HepG2 (cell line): ENCODE results near the gene MCU. TPM values are rescaled to one million over a fixed set of nuclear protein-coding genes. Genes with fewer than 3 reads are reported as not detected.

ENCODE experiments used
- ATAC-seq: fragments of 200-7000 bp; cut with Tn5 transposase; 3 replicates; pipeline ENCODE4 v1.9.1; 2020; ENCODE audit warnings: mild to moderate bottlenecking, moderate library complexity
- BruUV-seq: library from RNA; stranded (reverse); fragments of 400-500 nt; replicated peaks from 2 replicates; lab custom pipeline; 2021; lab: Mats Ljungman, UMichigan
- CTCF ChIA-PET: fragments of 300-600 bp; formaldehyde crosslinking; extraction: SDS; loops from one replicate; lab custom pipeline; 2021; ENCODE audit warnings: low total read pairs, inconsistent platforms, low intra/inter-chr PET ratio; lab: Yijun Ruan, JAX
- POLR2A ChIA-PET: fragments of 350-600 bp; sonication (Branson Sonifier 250); formaldehyde crosslinking; loops from one replicate; lab custom pipeline; 2020; ENCODE audit warnings: antibody characterized with exemption, inconsistent platforms; lab: Yijun Ruan, JAX
- DNase-seq: peaks from one replicate; pipeline ENCODE4 v3.0.0-alpha.2; 2015; ENCODE audit warnings: low spot score
- FAIRE-seq: peaks from 3 replicates; lab custom pipeline; 2011; peaks lifted over from hg19 to GRCh38; lab: Jason Lieb, UNC
- H2AFZ ChIP-seq: one replicate; pipeline ENCODE4 v1.6.1; 2011; ENCODE audit warnings: low read length, inconsistent platforms
- H3K27ac ChIP-seq: fragments of 300-600 bp; 3 replicates; pipeline ENCODE4 v1.8.0; 2011; ENCODE audit warnings: mixed run types, mild to moderate bottlenecking, mixed read lengths, low read length, inconsistent platforms; ENCODE audit not compliant: insufficient read depth; ENCODE audit errors: extremely low read length
- H3K27me3 ChIP-seq, 2 experiments: fragments of 200-600 bp in 1 of 2; 2 replicates in 1 of 2; 3 replicates in 1 of 2; pipeline versions ENCODE4 v1.6.0 to v1.8.0; 2011; ENCODE audit warnings: low read length in 2 of 2, mild to moderate bottlenecking in 2 of 2, moderate library complexity in 2 of 2, inconsistent platforms in 1 of 2; ENCODE audit not compliant: insufficient read depth in 2 of 2, control insufficient read depth in 1 of 2
- H3K36me3 ChIP-seq, 2 experiments: fragments of 200-600 bp in 1 of 2; replicated peaks in 1 of 2; 2 replicates in 1 of 2; 3 replicates in 1 of 2; pipeline versions ENCODE4 v1.5.1 to v1.8.0; 2011; ENCODE audit warnings: low read length in 2 of 2, inconsistent platforms in 1 of 2; ENCODE audit not compliant: insufficient read depth in 2 of 2, control insufficient read depth in 1 of 2
- H3K4me1 ChIP-seq: 2 replicates; pipeline ENCODE4 v1.5.1; 2012; ENCODE audit warnings: low read length, inconsistent platforms; ENCODE audit not compliant: insufficient read depth
- H3K4me2 ChIP-seq: 2 replicates; pipeline ENCODE4 v1.6.0; 2011; ENCODE audit warnings: low read depth, low read length, inconsistent platforms
- H3K4me3 ChIP-seq, 3 experiments: fragments of 200-600 bp in 1 of 3; sonication (generic), shearing (Covaris generic) in 1 of 3; replicated peaks in 1 of 3; 2 replicates each; pipeline ENCODE4 v1.5.1; 2011 to 2016; ENCODE audit warnings: low read length in 3 of 3, inconsistent platforms in 2 of 3, low read depth in 2 of 3, mild to moderate bottlenecking in 2 of 3, control low read depth in 1 of 3, mixed read lengths in 1 of 3; ENCODE audit not compliant: insufficient read depth in 1 of 3
- H3K79me2 ChIP-seq: one replicate; pipeline ENCODE4 v1.6.1; 2011; ENCODE audit warnings: low read length, inconsistent platforms; ENCODE audit not compliant: insufficient read depth
- H3K9ac ChIP-seq: 2 replicates; pipeline ENCODE4 v1.6.0; 2011; ENCODE audit warnings: mild to moderate bottlenecking, low read depth, low read length, inconsistent platforms; ENCODE audit not compliant: insufficient read depth
- H3K9me3 ChIP-seq: 2 replicates; pipeline ENCODE4 v1.5.1; 2012; ENCODE audit warnings: mild to moderate bottlenecking, low read length
- H4K20me1 ChIP-seq: 2 replicates; pipeline ENCODE4 v1.6.0; 2011; ENCODE audit warnings: inconsistent platforms, mild to moderate bottlenecking, low read length, moderate library complexity; ENCODE audit not compliant: insufficient read depth
- ETV5 ChIP-seq: IDR thresholded peaks from 2 replicates; pipeline ENCODE4 v1.6.1; 2018; ENCODE audit warnings: missing biosample characterization, missing genetic modification reagents, inconsistent platforms, borderline replicate concordance
- ZBTB40 ChIP-seq, 2 experiments: fragments of 450-650 bp in 1 of 2; sonication (generic) in 1 of 2; formaldehyde crosslinking in 1 of 2; IDR thresholded peaks; 2 replicates each; pipeline versions ENCODE4 v1.6.1 to v1.8.0; 2016 to 2022; ENCODE audit warnings: antibody characterized with exemption in 1 of 2, mild to moderate bottlenecking in 1 of 2, missing genetic modification reagents in 1 of 2
- ZNF280D ChIP-seq: sonication (generic); formaldehyde crosslinking; IDR thresholded peaks from 2 replicates; pipeline ENCODE4 v1.5.1; 2020; ENCODE audit warnings: mild to moderate bottlenecking, missing genetic modification reagents
- ZSCAN9 ChIP-seq: IDR thresholded peaks from 2 replicates; pipeline ENCODE4 v1.6.1; 2016; ENCODE audit warnings: borderline replicate concordance
- WGBS: methylation state at CpG from one replicate; pipeline ENCODE4 v1.1.6; 2017; ENCODE audit warnings: low lambda C conversion rate; 5-methylcytosine and 5-hydroxymethylcytosine counted together
- in situ Hi-C: cut with HindIII; loops from 2 replicates; pipeline ENCODE4 v1.10.0; 2017; ENCODE audit warnings: low pct_unique_long_range_greater_than_20kb; ENCODE audit not compliant: extremely low pct_ligation_motif_present
- intact Hi-C: fragments of 100-400 bp; cut with micrococcal nuclease; formaldehyde crosslinking; loops from one replicate; pipeline ENCODE4 v1.10.0; 2022; ENCODE audit not compliant: unreplicated experiment
- polyA plus RNA-seq, 8 experiments: library from polyadenylated mRNA; depleted of rRNA in 3 of 8; stranded (reverse) in 7 of 8; unstranded in 1 of 8; fragments of >200 nt; fragmentation: Illumina TruSeq in 4 of 8; extraction: Trizol in 4 of 8; gene quantifications; 2 replicates each; pipeline versions ENCODE4 v1.2.1 to v1.2.3, GENCODE V29; 2011 to 2016; ENCODE audit warnings: low read depth in 4 of 8, missing spikeins in 1 of 8, mixed read lengths in 1 of 8; ENCODE audit not compliant: insufficient read depth in 1 of 8
- total RNA-seq, 5 experiments: library from RNA; depleted of rRNA; stranded (reverse); fragments of >200 nt; fragmentation: Illumina TruSeq; extraction: Trizol; gene quantifications; 2 replicates each; pipeline ENCODE4 v1.2.3, GENCODE V29; 2016; ENCODE audit warnings: low read depth in 1 of 5
- TF ChIP-seq, protein P1 (sequence below): IDR thresholded peaks from 2 replicates; pipeline ENCODE4 v1.6.1; 2012; ENCODE audit warnings: inconsistent platforms
- TF ChIP-seq, protein P2 (sequence below): sonication (generic); formaldehyde crosslinking; IDR thresholded peaks from 2 replicates; pipeline ENCODE4 v1.4.0; 2020; ENCODE audit warnings: missing genetic modification reagents, borderline replicate concordance

MCU gene
- total and polyA plus RNA-seq, 2 of the 13 experiments (the other 11 are each of a cell fraction or from before 2014, with no cell fraction given), result 25.9 to 64.5 TPM

DNA sequence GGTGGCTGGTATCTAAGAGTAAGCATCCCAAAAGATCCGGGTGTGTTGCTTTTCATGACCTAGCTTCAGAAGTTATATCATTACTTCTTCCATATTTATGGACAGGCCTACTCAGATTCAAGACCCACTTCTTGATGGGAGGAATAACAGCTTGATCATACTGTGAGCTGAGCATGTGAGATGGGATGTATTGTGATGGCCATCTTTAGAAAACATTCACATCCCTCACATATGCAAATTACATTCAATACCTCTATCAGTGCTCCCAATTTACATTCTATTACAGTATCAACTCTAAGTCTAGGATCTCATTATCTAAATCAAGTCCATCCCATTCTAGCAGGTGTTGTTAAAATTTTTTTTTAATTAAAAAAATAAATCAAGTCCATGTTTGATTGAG, 101.8 kb downstream of the MCU start:
- Histone ChIP-seq H3K4me1 (peaks cover 7% of the 10 kb centered on the region; the same call in 1 of the 2 replicates), H3K79me2 (no peaks in the 10 kb centered on the region), H3K36me3 (no peaks in the 10 kb centered on the region), H3K27me3 (no peaks in the 10 kb centered on the region), H3K4me2 (no peak overlapping the region), H2AFZ (no peak overlapping the region), H3K27ac (no peak overlapping the region), H4K20me1 (no peaks in the 10 kb centered on the region), H3K9me3 (no peaks in the 10 kb centered on the region), H3K4me3 (no peak overlapping the region), H3K9ac (no peak overlapping the region)
- in situ Hi-C loops (no loop called here), intact Hi-C loops (no loop called here)
- DNase-seq (no peak), ATAC-seq (no peak), FAIRE-seq (no peak)
- TF ChIP-seq, protein P1, sequence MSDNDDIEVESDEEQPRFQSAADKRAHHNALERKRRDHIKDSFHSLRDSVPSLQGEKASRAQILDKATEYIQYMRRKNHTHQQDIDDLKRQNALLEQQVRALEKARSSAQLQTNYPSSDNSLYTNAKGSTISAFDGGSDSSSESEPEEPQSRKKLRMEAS, result no peak
- no peak for TF ChIP-seq ZNF280D (CRISPR knock-in tag)
- no peak for TF ChIP-seq ETV5 (CRISPR knock-in tag)
- TF ChIP-seq ZSCAN9 (CRISPR knock-in tag), result no peak
- no peak for TF ChIP-seq ZBTB40 (IDR thresholded peaks at IDR 0.05)
- TF ChIP-seq ZBTB40 (CRISPR knock-in tag; IDR thresholded peaks at IDR 0.05), result no peak
- TF ChIP-seq, protein P2, sequence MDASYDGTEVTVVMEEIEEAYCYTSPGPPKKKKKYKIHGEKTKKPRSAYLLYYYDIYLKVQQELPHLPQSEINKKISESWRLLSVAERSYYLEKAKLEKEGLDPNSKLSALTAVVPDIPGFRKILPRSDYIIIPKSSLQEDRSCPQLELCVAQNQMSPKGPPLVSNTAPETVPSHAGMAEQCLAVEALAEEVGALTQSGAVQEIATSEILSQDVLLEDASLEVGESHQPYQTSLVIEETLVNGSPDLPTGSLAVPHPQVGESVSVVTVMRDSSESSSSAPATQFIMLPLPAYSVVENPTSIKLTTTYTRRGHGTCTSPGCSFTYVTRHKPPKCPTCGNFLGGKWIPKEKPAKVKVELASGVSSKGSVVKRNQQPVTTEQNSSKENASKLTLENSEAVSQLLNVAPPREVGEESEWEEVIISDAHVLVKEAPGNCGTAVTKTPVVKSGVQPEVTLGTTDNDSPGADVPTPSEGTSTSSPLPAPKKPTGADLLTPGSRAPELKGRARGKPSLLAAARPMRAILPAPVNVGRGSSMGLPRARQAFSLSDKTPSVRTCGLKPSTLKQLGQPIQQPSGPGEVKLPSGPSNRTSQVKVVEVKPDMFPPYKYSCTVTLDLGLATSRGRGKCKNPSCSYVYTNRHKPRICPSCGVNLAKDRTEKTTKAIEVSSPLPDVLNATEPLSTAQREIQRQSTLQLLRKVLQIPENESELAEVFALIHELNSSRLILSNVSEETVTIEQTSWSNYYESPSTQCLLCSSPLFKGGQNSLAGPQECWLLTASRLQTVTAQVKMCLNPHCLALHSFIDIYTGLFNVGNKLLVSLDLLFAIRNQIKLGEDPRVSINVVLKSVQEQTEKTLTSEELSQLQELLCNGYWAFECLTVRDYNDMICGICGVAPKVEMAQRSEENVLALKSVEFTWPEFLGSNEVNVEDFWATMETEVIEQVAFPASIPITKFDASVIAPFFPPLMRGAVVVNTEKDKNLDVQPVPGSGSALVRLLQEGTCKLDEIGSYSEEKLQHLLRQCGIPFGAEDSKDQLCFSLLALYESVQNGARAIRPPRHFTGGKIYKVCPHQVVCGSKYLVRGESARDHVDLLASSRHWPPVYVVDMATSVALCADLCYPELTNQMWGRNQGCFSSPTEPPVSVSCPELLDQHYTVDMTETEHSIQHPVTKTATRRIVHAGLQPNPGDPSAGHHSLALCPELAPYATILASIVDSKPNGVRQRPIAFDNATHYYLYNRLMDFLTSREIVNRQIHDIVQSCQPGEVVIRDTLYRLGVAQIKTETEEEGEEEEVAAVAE (CRISPR knock-in tag), result no peak
- 83% methylated on average over 1 of the region's 1 CpG for WGBS
- no TSS peak for BruUV-seq
- CTCF ChIA-PET, result no interaction called here
- POLR2A ChIA-PET, result no interaction called here
